Pulmonary artery endothelial cell (primary cell): ENCODE measurements around the gene LENG9. TPM values are rescaled to one million over a fixed set of nuclear protein-coding genes. Genes with fewer than 3 reads are reported as not detected.
"Not testable (repeated sequence)": the region's sequence is repeated elsewhere in the genome, so short reads cannot be mapped to it uniquely, and the experiment has no call there.

ENCODE experiments used
- DNase-seq: peaks from one replicate; pipeline ENCODE4 v3.0.0-alpha.2; 2011; ENCODE audit warnings: low read depth, low spot score
- total RNA-seq: library from RNA; depleted of rRNA; stranded (reverse); fragments of >200 nt; gene quantifications from 2 replicates; pipeline ENCODE4 v1.2.3, GENCODE V29; 2014

LENG9 gene
- total RNA-seq, 1 donor from 2014 or later: 7.9 TPM

- no peak for DNase-seq
These were observed 15.2 kb upstream of the LENG9 start for GRCh38 chr19:54478677-54479266.

- DNase-seq: no peak
These were observed 14.1 kb upstream of the LENG9 start for GRCh38 chr19:54477650-54478049.

- DNase-seq: no peak
These were observed 12.1 kb upstream of the LENG9 start for GRCh38 chr19:54475706-54476105.

- DNase-seq: no peak
These were observed 10.4 kb upstream of the LENG9 start for GRCh38 chr19:54473892-54474372.

- DNase-seq: peak; percentile 69
These were observed 9.7 kb upstream of the LENG9 start, which contains the start of gene CDC42EP5 for GRCh38 chr19:54473071-54473891. CDC42EP5 (minus strand) TSS chr19:54473296; CDS start chr19:54465547, 7,749 bp downstream.

GRCh38 chr19:54470991-54471782 is 7.6 kb upstream of the LENG9 start:
- DNase-seq: no peak

GRCh38 chr19:54470276-54470887 is 6.8 kb upstream of the LENG9 start:
- no peak for DNase-seq

- DNase-seq: no peak
These were observed 5.9 kb upstream of the LENG9 start for GRCh38 chr19:54469496-54469934.

GRCh38 chr19:54466110-54466480 is 2.5 kb upstream of the LENG9 start:
- not testable (repeated sequence) for DNase-seq

- no peak for DNase-seq
These were observed 2.0 kb upstream of the LENG9 start for GRCh38 chr19:54465426-54466109.

- no peak for DNase-seq
These were observed 1.2 kb upstream of the LENG9 start for GRCh38 chr19:54464630-54465425.

- DNase-seq: no peak
These were observed 559 bp upstream of the LENG9 start for GRCh38 chr19:54464044-54464629.

- no peak for DNase-seq
These were observed 685 bp downstream of the LENG9 start for GRCh38 chr19:54462655-54463530.

GRCh38 chr19:54462047-54462654 is 1.4 kb downstream of the LENG9 start:
- DNase-seq: no peak

GRCh38 chr19:54461613-54462012 is 2.0 kb downstream of the LENG9 start:
- DNase-seq: no peak

- no peak for DNase-seq
These were observed 2.4 kb downstream of the LENG9 start for GRCh38 chr19:54461210-54461609.

GRCh38 chr19:54460230-54461005 is 3.2 kb downstream of the LENG9 start:
- no peak for DNase-seq
